Subcutaneous abdominal adipose tissue (tissue), 5 donors: Measurements from ENCODE around the gene CTXN1.
A peak's percentile ranks its signal among the peaks of the same experiment; 100 is the strongest.

Source experiments
- H3K27ac ChIP-seq: one replicate; pipeline ENCODE4 v1.7.0; 2013; ENCODE audit warnings: low read depth, mild to moderate bottlenecking, inconsistent platforms, low read length, moderate library complexity
- H3K27me3 ChIP-seq, 5 donors: one replicate each; pipeline ENCODE4 v1.7.0; 2013; ENCODE audit warnings: low read length in 5 of 5, inconsistent platforms in 1 of 5; ENCODE audit not compliant: control insufficient read depth in 5 of 5, insufficient read depth in 4 of 5
- H3K36me3 ChIP-seq, 5 donors: one replicate each; pipeline ENCODE4 v1.7.0; 2013; ENCODE audit warnings: low read length in 5 of 5; ENCODE audit not compliant: control insufficient read depth in 5 of 5, insufficient read depth in 5 of 5
- H3K4me1 ChIP-seq, 5 donors: one replicate each; pipeline ENCODE4 v1.7.0; 2013; ENCODE audit warnings: low read length in 5 of 5, mild to moderate bottlenecking in 3 of 5, moderate library complexity in 1 of 5; ENCODE audit not compliant: control insufficient read depth in 5 of 5, insufficient read depth in 5 of 5
- H3K4me3 ChIP-seq, 5 donors: one replicate each; pipeline ENCODE4 v1.7.0; 2013; ENCODE audit warnings: low read length in 5 of 5, low read depth in 1 of 5
- H3K9ac ChIP-seq, 5 donors: one replicate each; pipeline ENCODE4 v1.7.0; 2013; ENCODE audit warnings: low read length in 5 of 5, mild to moderate bottlenecking in 4 of 5, moderate library complexity in 3 of 5
- H3K9me3 ChIP-seq, 5 donors: one replicate each; pipeline ENCODE4 v1.7.0; 2013; ENCODE audit warnings: low read length in 5 of 5; ENCODE audit not compliant: control insufficient read depth in 5 of 5
- donor health status: healthy.
- donor health status: healthy.
- donor health status: healthy.
- donor health status: healthy.
- donor health status: healthy.

The CTXN1 gene

DNA sequence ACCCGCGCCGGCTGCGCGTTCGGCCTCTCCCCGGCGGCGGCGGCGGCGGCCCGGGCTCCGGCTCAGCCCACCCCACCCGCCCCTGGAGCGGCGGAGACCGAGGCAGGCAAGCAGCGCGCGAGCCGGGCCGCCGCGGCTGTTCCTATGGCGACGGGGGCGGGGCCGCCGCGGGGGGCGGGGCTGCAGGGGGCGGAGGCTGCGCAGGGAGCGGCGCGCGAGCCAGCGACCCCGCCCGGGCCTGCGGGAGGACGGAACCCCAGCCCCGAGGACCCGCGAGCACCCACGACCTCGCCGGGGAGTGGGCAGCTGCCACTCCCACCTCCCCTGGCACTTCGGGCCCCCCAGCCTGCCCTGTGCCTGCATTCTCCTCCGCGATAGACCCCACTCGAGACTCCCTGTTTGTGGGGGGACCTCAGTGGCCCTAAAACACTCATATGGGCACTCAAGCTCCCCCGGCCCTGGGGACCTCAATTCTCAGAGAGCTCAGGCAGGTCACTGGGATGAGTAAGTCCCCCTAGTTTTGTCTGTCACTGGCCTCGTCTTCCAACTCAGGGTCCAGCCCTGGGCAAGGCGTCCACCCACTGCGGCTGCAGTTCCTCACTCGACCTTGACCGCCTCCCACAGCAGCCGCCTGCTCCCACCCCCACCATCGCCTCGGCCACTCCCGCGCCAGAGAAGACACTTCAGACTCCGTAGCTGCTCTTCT is at the start of gene CTXN1:
CTXN1 (minus strand) TSS at position 115 of the 706 bp plus-strand sequence. CDS start 597 bp downstream, outside the sequence.
- no peak within 1 kb of the TSS for H3K27ac ChIP-seq
- peak within 1 kb of the TSS in 1 of 5 donors; percentile 59 for H3K9ac ChIP-seq
- peaks cover 11 to 57% (median 43%) of the 10 kb centered on the region in 5 donors for H3K4me1 ChIP-seq

DNA sequence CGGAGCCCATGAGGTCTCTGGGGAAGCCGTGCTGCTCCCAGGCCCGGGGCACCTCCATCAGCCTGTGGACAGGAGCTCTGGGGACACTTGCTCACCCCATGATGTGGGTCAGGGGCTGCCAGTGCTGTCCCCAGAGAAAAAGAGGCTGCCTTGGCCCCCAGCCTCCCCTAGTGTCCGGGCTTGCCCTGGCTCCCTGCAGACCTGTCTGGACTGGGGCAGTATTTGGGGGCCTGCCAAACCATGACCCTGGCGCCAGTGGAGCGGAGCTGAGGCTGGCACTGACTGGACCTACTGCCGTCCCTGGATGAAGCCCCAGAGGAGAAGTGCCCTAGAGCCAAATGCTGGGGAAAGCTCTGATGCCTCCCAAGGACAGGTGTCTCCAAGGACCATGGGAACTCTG is 49.1 kb upstream of the CTXN1 start:
- Histone ChIP-seq H3K27ac (no peak overlapping the region), H3K4me3 (no peak overlapping the region), H3K4me1 (peaks cover 0 to 13% (median 8%) of the 10 kb centered on the region in 5 donors), H3K9ac (no peak overlapping the region), H3K9me3 (no peaks in the 10 kb centered on the region), H3K36me3 (peaks cover 0 to 79% (median 60%) of the 10 kb centered on the region in 5 donors), H3K27me3 (no peaks in the 10 kb centered on the region)

More for the DNA sequence above, at the start of gene CTXN1:
- H3K27me3 ChIP-seq, result no peaks in the 10 kb centered on the region
- H3K9me3 ChIP-seq, result no peaks in the 10 kb centered on the region
- peaks cover 0 to 28% (median 23%) of the 10 kb centered on the region in 5 donors for H3K36me3 ChIP-seq
- H3K4me3 ChIP-seq, result peak within 1 kb of the TSS in 4 of 5 donors; percentile 44 to 59 (median 50)

DNA sequence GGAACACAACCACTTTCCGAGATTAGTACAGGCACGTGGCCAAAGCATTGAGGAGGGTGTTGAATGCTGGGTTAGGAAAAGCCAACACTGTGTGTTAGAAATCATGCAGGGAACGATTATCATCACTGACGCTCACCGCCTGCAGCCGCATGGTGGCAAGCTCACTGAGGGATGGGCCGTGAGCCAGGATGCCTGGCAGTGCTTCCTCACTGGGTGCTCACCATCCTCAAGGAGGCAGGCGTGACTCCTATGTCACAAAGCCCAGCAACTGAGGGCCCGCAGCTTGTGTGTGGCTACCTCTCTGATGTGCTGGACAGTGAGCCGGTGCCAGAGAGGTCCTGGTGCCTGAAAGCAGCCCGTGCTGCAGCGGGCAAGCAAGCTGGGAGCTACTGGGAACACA is 47.9 kb upstream of the CTXN1 start:
- Histone ChIP-seq H3K9me3 (no peaks in the 10 kb centered on the region), H3K27me3 (no peaks in the 10 kb centered on the region), H3K9ac (no peak overlapping the region), H3K36me3 (peaks cover 0 to 75% (median 57%) of the 10 kb centered on the region in 5 donors), H3K4me3 (no peak overlapping the region), H3K4me1 (peaks cover 0 to 13% (median 8%) of the 10 kb centered on the region in 5 donors), H3K27ac (no peak overlapping the region)

DNA sequence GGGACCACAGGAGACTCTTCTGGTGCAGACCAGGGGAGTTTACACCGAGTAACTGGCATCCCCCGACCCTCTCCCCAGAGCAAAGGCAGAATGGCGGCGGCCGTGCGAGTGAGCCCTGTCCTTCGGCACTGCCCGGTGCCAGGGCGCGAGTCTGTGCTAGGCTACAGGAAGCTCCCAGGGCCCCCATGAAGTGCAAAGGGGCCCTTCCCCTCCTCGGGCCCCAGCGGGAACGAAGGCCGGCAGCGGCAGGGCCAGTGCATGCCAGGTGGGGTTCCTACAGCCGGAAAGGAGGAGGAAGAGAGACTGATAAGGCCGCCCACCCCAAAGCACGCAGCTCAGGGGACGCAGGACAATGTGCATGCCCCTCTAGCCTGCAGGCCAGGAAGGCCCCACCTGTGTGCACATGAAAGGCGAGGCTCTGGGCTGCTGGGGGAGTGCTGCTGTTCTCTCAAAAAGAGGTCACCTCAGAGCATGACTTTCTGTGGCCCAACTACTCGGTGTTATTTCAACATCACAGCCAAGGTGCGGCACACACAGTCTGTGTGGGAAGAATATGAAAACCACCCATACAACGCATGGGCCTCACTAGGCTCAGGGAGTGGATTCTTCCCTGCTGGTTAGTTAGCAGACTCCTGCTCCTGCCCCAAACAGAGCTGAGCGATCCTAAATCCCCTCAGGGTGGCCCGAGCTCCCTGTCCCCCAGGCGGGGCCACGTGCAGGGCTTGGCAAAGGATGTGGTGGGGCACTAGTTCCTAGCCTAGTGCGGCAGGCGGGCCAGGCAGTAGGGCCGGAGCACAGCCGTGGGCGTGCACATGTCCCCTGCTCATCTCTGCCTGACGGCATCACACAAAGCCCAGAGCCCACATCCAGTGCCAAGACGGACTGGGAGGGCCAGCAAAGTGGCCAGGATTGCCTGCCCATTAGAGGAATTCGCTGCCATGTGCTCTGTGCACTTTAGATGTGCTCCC is 45.9 kb upstream of the CTXN1 start:
- peaks cover 0 to 13% (median 8%) of the 10 kb centered on the region in 5 donors for H3K4me1 ChIP-seq
- no peak overlapping the region for H3K4me3 ChIP-seq
- peaks cover 0 to 75% (median 58%) of the 10 kb centered on the region in 5 donors for H3K36me3 ChIP-seq
- H3K27me3 ChIP-seq, result no peaks in the 10 kb centered on the region
- no peaks in the 10 kb centered on the region for H3K9me3 ChIP-seq
- no peak overlapping the region for H3K27ac ChIP-seq
- no peak overlapping the region for H3K9ac ChIP-seq

DNA sequence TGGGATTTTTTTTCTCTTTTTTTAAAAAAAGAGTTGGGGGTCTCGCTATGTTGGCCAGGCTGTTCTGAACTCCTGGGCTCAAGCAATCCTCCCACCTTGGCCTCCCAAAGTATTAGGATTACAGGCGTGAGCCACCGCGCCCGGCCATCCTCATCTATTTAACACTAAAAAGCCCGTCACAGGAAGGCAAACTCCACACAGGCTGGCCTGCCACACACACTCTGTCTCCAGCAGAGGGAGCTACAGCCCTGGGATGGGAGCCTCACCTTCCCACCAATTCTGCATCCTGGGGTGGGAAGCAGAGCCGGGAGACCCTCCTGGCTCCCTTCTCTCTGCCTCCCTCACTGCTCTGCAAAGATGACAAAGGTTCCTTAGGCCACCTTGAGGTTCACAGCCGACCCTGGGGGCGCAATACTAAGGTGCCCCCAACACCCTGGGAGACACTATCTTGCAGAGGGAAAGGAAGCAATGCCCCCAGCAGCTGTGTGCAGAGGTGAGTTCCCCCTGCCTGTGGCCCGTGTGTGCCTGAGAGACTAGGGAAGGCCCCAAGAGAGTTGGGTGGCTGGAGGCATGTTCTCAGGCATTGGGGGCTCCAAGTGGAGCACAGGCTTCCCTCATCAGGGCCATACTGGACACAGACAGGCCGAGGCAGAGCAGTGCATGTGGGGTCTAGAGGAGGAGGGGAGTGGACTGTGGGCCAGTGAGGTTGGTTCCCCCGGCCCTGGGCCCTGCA is 44.9 kb upstream of the CTXN1 start:
- Histone ChIP-seq H3K4me3 (no peak overlapping the region), H3K27me3 (no peaks in the 10 kb centered on the region), H3K9me3 (no peaks in the 10 kb centered on the region), H3K4me1 (peaks cover 0 to 13% (median 8%) of the 10 kb centered on the region in 5 donors), H3K9ac (no peak overlapping the region), H3K36me3 (peaks cover 0 to 80% (median 64%) of the 10 kb centered on the region in 5 donors), H3K27ac (no peak overlapping the region)

DNA sequence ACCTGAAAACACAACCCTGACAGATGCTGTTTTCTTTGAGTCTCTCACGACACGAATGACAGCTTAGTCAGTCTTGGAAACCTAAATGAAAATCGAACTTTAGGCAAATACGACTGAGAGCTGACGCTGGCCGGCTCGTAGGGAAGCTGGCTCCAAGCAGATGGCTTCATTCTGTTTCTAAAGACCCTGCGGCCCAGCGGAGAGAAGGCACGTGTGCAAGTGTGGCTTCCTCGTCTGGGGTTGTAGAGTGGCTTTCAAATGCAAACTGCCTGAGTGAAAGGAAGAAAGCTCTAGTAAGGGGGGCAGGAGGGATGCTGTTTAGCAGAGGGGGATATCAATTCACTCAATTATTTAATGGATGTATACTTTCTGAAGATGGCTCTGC is 43.6 kb upstream of the CTXN1 start:
- no peak overlapping the region for H3K4me3 ChIP-seq
- no peaks in the 10 kb centered on the region for H3K9me3 ChIP-seq
- no peak overlapping the region for H3K9ac ChIP-seq
- peaks cover 0 to 87% (median 70%) of the 10 kb centered on the region in 5 donors for H3K36me3 ChIP-seq
- no peak overlapping the region for H3K27ac ChIP-seq
- H3K27me3 ChIP-seq, result no peaks in the 10 kb centered on the region
- H3K4me1 ChIP-seq, result peaks cover 0 to 1% (median 0%) of the 10 kb centered on the region in 5 donors

DNA sequence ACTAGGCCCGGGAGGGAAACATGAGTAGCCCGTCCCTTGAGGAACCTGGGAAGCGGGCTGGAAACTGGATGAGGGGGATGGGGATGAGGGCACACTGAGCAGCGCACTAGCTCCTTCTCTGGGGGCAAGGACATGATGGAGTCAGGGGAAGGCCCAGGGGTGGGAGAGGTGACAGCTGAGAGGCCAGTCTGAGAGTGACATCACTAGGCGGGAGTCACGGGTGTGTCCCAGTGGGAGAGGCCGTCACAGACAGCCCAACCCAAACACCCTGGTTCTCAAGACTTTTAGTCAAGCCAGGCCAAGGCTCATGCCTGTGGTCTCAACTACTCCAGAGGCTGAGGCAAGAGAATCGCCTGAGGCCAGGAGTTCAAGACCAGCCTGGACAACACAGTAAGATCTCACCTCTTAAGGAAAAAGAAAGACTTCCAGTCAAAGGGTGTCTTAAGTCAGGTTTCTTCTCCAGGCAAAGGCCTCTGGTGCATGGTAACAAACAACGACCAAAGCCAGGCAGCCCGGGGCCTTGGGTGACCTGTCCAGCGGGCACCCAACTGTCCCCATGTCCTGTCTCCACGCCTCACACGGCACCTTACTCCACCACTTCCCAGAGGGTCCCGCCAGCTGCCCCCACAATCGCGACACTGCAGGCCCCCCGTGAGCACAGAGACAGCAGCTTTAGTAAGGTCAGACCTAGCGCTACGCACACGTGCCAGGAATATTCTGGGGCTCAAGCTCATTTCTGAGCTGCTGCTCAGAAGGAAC is 43.0 kb upstream of the CTXN1 start:
- Histone ChIP-seq H3K27ac (no peak overlapping the region), H3K36me3 (peaks cover 0 to 87% (median 71%) of the 10 kb centered on the region in 5 donors), H3K4me3 (no peak overlapping the region), H3K9ac (peak overlapping the region in 1 of 5 donors; percentile 19), H3K9me3 (no peaks in the 10 kb centered on the region), H3K4me1 (no peaks in the 10 kb centered on the region), H3K27me3 (no peaks in the 10 kb centered on the region)

DNA sequence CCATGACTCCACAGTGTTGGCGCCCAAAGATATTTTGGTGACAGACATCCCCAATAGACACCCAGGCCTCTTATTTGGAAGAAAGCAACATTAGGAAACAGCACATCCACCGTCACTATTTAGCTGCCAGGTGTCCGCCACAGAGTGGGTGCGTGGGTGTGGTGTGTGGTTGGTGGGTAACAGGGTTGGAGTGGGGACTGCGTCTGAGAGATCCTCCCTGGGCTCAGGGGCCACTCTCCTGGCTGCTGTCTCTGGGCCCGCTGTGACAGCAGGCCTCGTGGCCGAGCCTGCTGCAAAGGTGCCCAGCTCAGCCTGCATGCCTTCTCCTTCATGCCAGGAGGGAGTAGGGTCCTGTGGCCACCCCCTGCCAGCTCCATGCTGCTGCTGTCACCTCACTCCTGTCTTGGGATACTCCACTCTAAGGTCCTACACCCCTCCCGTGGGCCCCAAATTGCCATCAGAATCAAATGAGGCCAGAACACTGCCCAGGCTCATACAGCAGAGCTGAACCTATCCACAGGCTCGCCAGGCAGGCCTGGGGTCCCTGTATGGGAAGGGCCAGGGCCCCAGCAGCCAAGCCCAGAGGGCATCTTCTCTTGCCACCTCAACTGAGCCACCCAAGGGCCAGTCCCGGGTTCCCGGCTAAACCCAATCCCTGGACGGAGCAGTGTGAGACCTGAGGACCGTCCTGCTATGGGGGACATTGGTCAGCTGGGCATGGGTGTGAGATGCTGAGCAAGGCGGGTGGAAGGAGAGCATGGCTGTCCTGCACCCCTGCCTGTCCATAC is 42.3 kb upstream of the CTXN1 start:
- Histone ChIP-seq H3K9ac (peak overlapping the region in 1 of 5 donors; percentile 19), H3K4me3 (no peak overlapping the region), H3K9me3 (no peaks in the 10 kb centered on the region), H3K27ac (no peak overlapping the region), H3K4me1 (no peaks in the 10 kb centered on the region), H3K36me3 (peaks cover under 1 to 87% (median 75%) of the 10 kb centered on the region in 5 donors), H3K27me3 (no peaks in the 10 kb centered on the region)
